ENCODE data around the gene CBL. TPM values are rescaled to one million over a fixed set of nuclear protein-coding genes. Genes with fewer than 3 reads are reported as not detected.

The CBL gene
- total and polyA plus RNA-seq, 10 of the 15 experiments (the other 5 are each of a cell fraction or from before 2014, with no cell fraction given): 3.9 to 27.1 (median 9.5) TPM

- ATAC-seq (no peak), FAIRE-seq (no peak), DNase-seq (ENCODE audit: low read depth, low spot score) (no peak)
- Histone ChIP-seq H3K4me3 (no peak overlapping the region), H3K9ac (ENCODE audit: control insufficient read depth, insufficient read depth, low read length) (no peak overlapping the region), H4K20me1 (ENCODE audit: control insufficient read depth, insufficient read depth) (0 out of 2 replicates have a peak, but pooled peaks cover 2% of the 10 kb centered on the region), H3K36me3 (ENCODE audit: control insufficient read depth in 2 of 2, insufficient read depth in 2 of 2, low read length in 1 of 2) (no peaks in the 10 kb centered on the region), H3K4me2 (ENCODE audit: control insufficient read depth, insufficient read depth) (no peak overlapping the region), H3K9me3 (replicated peaks; ENCODE audit: control insufficient read depth, insufficient read depth, low read length) (no peaks in the 10 kb centered on the region), H3K79me2 (ENCODE audit: control insufficient read depth, insufficient read depth, low read length) (no peaks in the 10 kb centered on the region), H3K4me1 (ENCODE audit: control insufficient read depth, insufficient read depth, low read length) (peaks cover 10% of the 10 kb centered on the region), H3K27ac (ENCODE audit: control insufficient read depth, insufficient read depth) (no peak overlapping the region), H2AFZ (ENCODE audit: control insufficient read depth, low read depth, low read length) (no peak overlapping the region), H3K27me3 (replicated peaks in 1 of 2; ENCODE audit: control insufficient read depth in 2 of 2, insufficient read depth in 2 of 2, low read length in 1 of 2) (peaks cover 2 to 4% of the 10 kb centered on the region in 2 experiments; a peak in 3 of 4 replicates)
- intact Hi-C loops (cut with micrococcal nuclease; ENCODE audit: unreplicated experiment) (no loop called here), in situ Hi-C loops (cut with MboI) (loop anchor here (5.0 kb wide), 1 partner anchor 115 kb away; no protein-coding TSS in a partner anchor)
- TF ChIP-seq RCOR1 (conservative IDR thresholded peaks at IDR 0.05; ENCODE audit: low read depth, low read length) (no peak), ZBED1 (IDR thresholded peaks at IDR 0.05; ENCODE audit: borderline replicate concordance) (no peak), NFYB (IDR thresholded peaks at IDR 0.05; ENCODE audit: insufficient read depth, low read depth, low read length) (no peak), RUNX3 (IDR thresholded peaks at IDR 0.05; ENCODE audit: low read length) (no peak), POU2F2 (IDR thresholded peaks at IDR 0.05; ENCODE audit: borderline replicate concordance, low read depth, low read length) (no peak), ATF2 (IDR thresholded peaks at IDR 0.05; ENCODE audit: low read length) (no peak), TARDBP (IDR thresholded peaks at IDR 0.05; ENCODE audit: borderline replicate concordance) (no peak), ZNF207 (IDR thresholded peaks at IDR 0.05; ENCODE audit: borderline replicate concordance) (no peak), CREB1 (IDR thresholded peaks at IDR 0.05; ENCODE audit: low read depth) (no peak), RAD21 (IDR thresholded peaks at IDR 0.05; ENCODE audit: insufficient read depth, low read depth, low read length) (no peak), SMAD5 (IDR thresholded peaks at IDR 0.05; ENCODE audit: low read depth) (no peak)
- no TSS peak for BruUV-seq (replicated peaks)
- CTCF ChIA-PET: interaction anchor here (0.7 to 4.8 kb wide), 16 partner anchors 8 to 756 kb away, joined by 3 to 183 read pairs (median 4); partner anchors contain the start of genes NECTIN1 and USP2
- WGBS (ENCODE audit: insufficient coverage, insufficient replicate concordance, low lambda C conversion rate, missing lambda C conversion rate): 77% methylated on average over 8 of the region's 13 CpGs
- POLR2A ChIA-PET: interaction anchor here (0.8 to 0.9 kb wide), 2 partner anchors 8 to 24 kb away, joined by 3 to 5 read pairs; no protein-coding TSS in a partner anchor
- SMC1A ChIA-PET (ENCODE audit: uncharacterized antibody, unreplicated experiment): interaction anchor here (1.2 to 3.3 kb wide), 4 partner anchors 12 to 118 kb away, joined by 3 to 32 read pairs (median 19); partner anchors contain the start of gene USP2
- RAD21 ChIA-PET (ENCODE audit: unreplicated experiment): interaction anchor here (0.6 to 4.5 kb wide), 3 partner anchors 18 to 177 kb away, joined by 3 to 49 read pairs (median 47); no protein-coding TSS in a partner anchor
Measured at GRCh38 chr11:119357074-119357473, 150.9 kb downstream of the CBL start.

Small RNAs within 50 kb of the gene (microRNA-seq; reads per million reads assigned to microRNA genes)
- not detected for gene MIR6756

Small RNAs within 50 kb of the gene (small RNA-seq; reads per million reads assigned to genes)
- gene RF01225 (not detected), gene RNU6-262P (not detected)

Other genes starting within 250 kb of the CBL start
Only the 7 nearest of the 20 such genes appear.
- 34.8 and 38.3 TPM in 2 replicates for gene DPAGT1, start 104.5 kb upstream of the CBL start, total RNA-seq (2014; rRNA removed)
- 16.9 and 20.5 TPM in 2 replicates for gene DPAGT1, start 104.5 kb upstream of the CBL start, total RNA-seq (2014; rRNA removed; fragmentation: Illumina TruSeq; extraction: Trizol)
- 46.6 and 54.8 TPM in 2 replicates for gene DPAGT1, start 104.5 kb upstream of the CBL start, total RNA-seq (2021)
- gene DPAGT1, start 104.5 kb upstream of the CBL start, polyA plus RNA-seq (2011; rRNA removed): 36.2 and 65.5 TPM in 2 replicates
- gene DPAGT1, start 104.5 kb upstream of the CBL start, polyA plus RNA-seq (2014; fragmentation: Illumina TruSeq; extraction: Trizol): 53.7 and 54.1 TPM in 2 replicates
- gene DPAGT1, start 104.5 kb upstream of the CBL start, polyA plus RNA-seq (2014; fragmentation: Nextera tagmentation; extraction: Ambion mirVana): 10 to 100 TPM; 33.0 to 47.8 TPM
- 48.9 and 57.6 TPM in 2 replicates for gene DPAGT1, start 104.5 kb upstream of the CBL start, polyA plus RNA-seq (2014; rRNA removed)
- 10 to 100 TPM; 93.1 to 95.6 TPM for gene DPAGT1, start 104.5 kb upstream of the CBL start, polyA plus RNA-seq (2016; fragmentation: Nextera tagmentation; extraction: Ambion mirVana)
- gene C2CD2L, start 99.0 kb upstream of the CBL start, total RNA-seq (2014; rRNA removed): 4.7 and 4.9 TPM in 2 replicates
- gene C2CD2L, start 99.0 kb upstream of the CBL start, total RNA-seq (2014; rRNA removed; fragmentation: Illumina TruSeq; extraction: Trizol): 3.9 and 4.8 TPM in 2 replicates
- 9.6 and 11.0 TPM in 2 replicates for gene C2CD2L, start 99.0 kb upstream of the CBL start, total RNA-seq (2021)
- 2.9 and 5.2 TPM in 2 replicates for gene C2CD2L, start 99.0 kb upstream of the CBL start, polyA plus RNA-seq (2011; rRNA removed)
- gene C2CD2L, start 99.0 kb upstream of the CBL start, polyA plus RNA-seq (2014; fragmentation: Illumina TruSeq; extraction: Trizol): 2.7 and 7.3 TPM in 2 replicates
- gene C2CD2L, start 99.0 kb upstream of the CBL start, polyA plus RNA-seq (2014; fragmentation: Nextera tagmentation; extraction: Ambion mirVana): under 1 TPM; 0.21 to 0.42 TPM
- 7.4 and 10.5 TPM in 2 replicates for gene C2CD2L, start 99.0 kb upstream of the CBL start, polyA plus RNA-seq (2014; rRNA removed)
- 1 to 10 TPM; 3.1 to 5.5 TPM for gene C2CD2L, start 99.0 kb upstream of the CBL start, polyA plus RNA-seq (2016; fragmentation: Nextera tagmentation; extraction: Ambion mirVana)
- gene HINFP, start 84.8 kb upstream of the CBL start, total RNA-seq (2014; rRNA removed): 17.9 and 18.0 TPM in 2 replicates
- 12.2 and 15.1 TPM in 2 replicates for gene HINFP, start 84.8 kb upstream of the CBL start, total RNA-seq (2014; rRNA removed; fragmentation: Illumina TruSeq; extraction: Trizol)
- 16.1 and 24.5 TPM in 2 replicates for gene HINFP, start 84.8 kb upstream of the CBL start, total RNA-seq (2021)
- gene HINFP, start 84.8 kb upstream of the CBL start, polyA plus RNA-seq (2011; rRNA removed): 16.2 and 25.9 TPM in 2 replicates
- 18.1 and 18.6 TPM in 2 replicates for gene HINFP, start 84.8 kb upstream of the CBL start, polyA plus RNA-seq (2014; fragmentation: Illumina TruSeq; extraction: Trizol)
- 10 to 100 TPM; 13.1 to 18.9 TPM for gene HINFP, start 84.8 kb upstream of the CBL start, polyA plus RNA-seq (2014; fragmentation: Nextera tagmentation; extraction: Ambion mirVana)
- 26.3 and 27.4 TPM in 2 replicates for gene HINFP, start 84.8 kb upstream of the CBL start, polyA plus RNA-seq (2014; rRNA removed)
- 10 to 100 TPM; 17.9 to 18.6 TPM for gene HINFP, start 84.8 kb upstream of the CBL start, polyA plus RNA-seq (2016; fragmentation: Nextera tagmentation; extraction: Ambion mirVana)
- gene ABCG4, start 57.3 kb upstream of the CBL start, total RNA-seq (2014; rRNA removed): not detected in 2 replicates
- not detected in 2 replicates for gene ABCG4, start 57.3 kb upstream of the CBL start, total RNA-seq (2014; rRNA removed; fragmentation: Illumina TruSeq; extraction: Trizol)
- not detected in 2 replicates for gene ABCG4, start 57.3 kb upstream of the CBL start, total RNA-seq (2021)
- gene ABCG4, start 57.3 kb upstream of the CBL start, polyA plus RNA-seq (2011; rRNA removed): not detected in 2 replicates
- not detected in 2 replicates for gene ABCG4, start 57.3 kb upstream of the CBL start, polyA plus RNA-seq (2014; fragmentation: Illumina TruSeq; extraction: Trizol)
- not detected for gene ABCG4, start 57.3 kb upstream of the CBL start, polyA plus RNA-seq (2014; fragmentation: Nextera tagmentation; extraction: Ambion mirVana)
- 0.04 TPM in 1 of 2 replicates, not detected in the other for gene ABCG4, start 57.3 kb upstream of the CBL start, polyA plus RNA-seq (2014; rRNA removed)
- gene ABCG4, start 57.3 kb upstream of the CBL start, polyA plus RNA-seq (2016; fragmentation: Nextera tagmentation; extraction: Ambion mirVana): not detected
- 17.3 and 18.0 TPM in 2 replicates for gene NLRX1, start 37.6 kb upstream of the CBL start, total RNA-seq (2014; rRNA removed)
- gene NLRX1, start 37.6 kb upstream of the CBL start, total RNA-seq (2014; rRNA removed; fragmentation: Illumina TruSeq; extraction: Trizol): 6.1 and 6.9 TPM in 2 replicates
- gene NLRX1, start 37.6 kb upstream of the CBL start, total RNA-seq (2021): 18.5 and 20.5 TPM in 2 replicates
- gene NLRX1, start 37.6 kb upstream of the CBL start, polyA plus RNA-seq (2011; rRNA removed): 2.3 and 6.4 TPM in 2 replicates
- gene NLRX1, start 37.6 kb upstream of the CBL start, polyA plus RNA-seq (2014; fragmentation: Illumina TruSeq; extraction: Trizol): 3.3 and 6.8 TPM in 2 replicates
- gene NLRX1, start 37.6 kb upstream of the CBL start, polyA plus RNA-seq (2014; fragmentation: Nextera tagmentation; extraction: Ambion mirVana): 1 to 10 TPM in 1 of 2 experiments, under 1 TPM in 1; 0.85 to 1.0 TPM
- gene NLRX1, start 37.6 kb upstream of the CBL start, polyA plus RNA-seq (2014; rRNA removed): 15.6 and 16.5 TPM in 2 replicates
- 10 to 100 TPM; 13.1 to 16.5 TPM for gene NLRX1, start 37.6 kb upstream of the CBL start, polyA plus RNA-seq (2016; fragmentation: Nextera tagmentation; extraction: Ambion mirVana)
- not detected in 2 replicates for gene NHERF4, start 20.9 kb upstream of the CBL start, total RNA-seq (2014; rRNA removed)
- gene NHERF4, start 20.9 kb upstream of the CBL start, total RNA-seq (2014; rRNA removed; fragmentation: Illumina TruSeq; extraction: Trizol): not detected in 2 replicates
- 0.15 TPM in 1 of 2 replicates, not detected in the other for gene NHERF4, start 20.9 kb upstream of the CBL start, total RNA-seq (2021)
- gene NHERF4, start 20.9 kb upstream of the CBL start, polyA plus RNA-seq (2011; rRNA removed): not detected in 2 replicates
- gene NHERF4, start 20.9 kb upstream of the CBL start, polyA plus RNA-seq (2014; fragmentation: Illumina TruSeq; extraction: Trizol): not detected in 2 replicates
- gene NHERF4, start 20.9 kb upstream of the CBL start, polyA plus RNA-seq (2014; fragmentation: Nextera tagmentation; extraction: Ambion mirVana): not detected
- not detected in 2 replicates for gene NHERF4, start 20.9 kb upstream of the CBL start, polyA plus RNA-seq (2014; rRNA removed)
- gene NHERF4, start 20.9 kb upstream of the CBL start, polyA plus RNA-seq (2016; fragmentation: Nextera tagmentation; extraction: Ambion mirVana): not detected
- 17.6 TPM in 2 replicates for gene MCAM, start 110.8 kb downstream of the CBL start, total RNA-seq (2014; rRNA removed)
- gene MCAM, start 110.8 kb downstream of the CBL start, total RNA-seq (2014; rRNA removed; fragmentation: Illumina TruSeq; extraction: Trizol): 10.0 TPM in 2 replicates
- 17.9 and 19.7 TPM in 2 replicates for gene MCAM, start 110.8 kb downstream of the CBL start, total RNA-seq (2021)
- 2.5 and 4.1 TPM in 2 replicates for gene MCAM, start 110.8 kb downstream of the CBL start, polyA plus RNA-seq (2011; rRNA removed)
- gene MCAM, start 110.8 kb downstream of the CBL start, polyA plus RNA-seq (2014; fragmentation: Illumina TruSeq; extraction: Trizol): 7.4 and 12.1 TPM in 2 replicates
- 1 to 10 TPM; 3.1 to 4.5 TPM for gene MCAM, start 110.8 kb downstream of the CBL start, polyA plus RNA-seq (2014; fragmentation: Nextera tagmentation; extraction: Ambion mirVana)
- gene MCAM, start 110.8 kb downstream of the CBL start, polyA plus RNA-seq (2014; rRNA removed): 13.2 and 16.5 TPM in 2 replicates
- 1 to 10 TPM; 7.8 to 8.7 TPM for gene MCAM, start 110.8 kb downstream of the CBL start, polyA plus RNA-seq (2016; fragmentation: Nextera tagmentation; extraction: Ambion mirVana)

Measured in GM12878 (cell line).